GM10266 (cell line): ENCODE measurements around the gene SLC26A8.
"Not testable (repeated sequence)": the region's sequence is repeated elsewhere in the genome, so short reads cannot be mapped to it uniquely, and the experiment has no call there.

Experiments used
- DNase-seq: peaks from one replicate; pipeline ENCODE4 v3.0.0; 2012; ENCODE audit errors: extremely low spot score
- TF ChIP-seq, protein P1 (sequence below): IDR thresholded peaks from 2 replicates; pipeline ENCODE4 v1.5.1; 2012; ENCODE audit warnings: mild to moderate bottlenecking, low read depth; ENCODE audit not compliant: control insufficient read depth, insufficient read depth; ENCODE audit errors: missing control alignments

Gene SLC26A8

GRCh38 chr6:35945650-35946025, 78.8 kb downstream of the SLC26A8 start:
- no peak for DNase-seq
- TF ChIP-seq, protein P1, sequence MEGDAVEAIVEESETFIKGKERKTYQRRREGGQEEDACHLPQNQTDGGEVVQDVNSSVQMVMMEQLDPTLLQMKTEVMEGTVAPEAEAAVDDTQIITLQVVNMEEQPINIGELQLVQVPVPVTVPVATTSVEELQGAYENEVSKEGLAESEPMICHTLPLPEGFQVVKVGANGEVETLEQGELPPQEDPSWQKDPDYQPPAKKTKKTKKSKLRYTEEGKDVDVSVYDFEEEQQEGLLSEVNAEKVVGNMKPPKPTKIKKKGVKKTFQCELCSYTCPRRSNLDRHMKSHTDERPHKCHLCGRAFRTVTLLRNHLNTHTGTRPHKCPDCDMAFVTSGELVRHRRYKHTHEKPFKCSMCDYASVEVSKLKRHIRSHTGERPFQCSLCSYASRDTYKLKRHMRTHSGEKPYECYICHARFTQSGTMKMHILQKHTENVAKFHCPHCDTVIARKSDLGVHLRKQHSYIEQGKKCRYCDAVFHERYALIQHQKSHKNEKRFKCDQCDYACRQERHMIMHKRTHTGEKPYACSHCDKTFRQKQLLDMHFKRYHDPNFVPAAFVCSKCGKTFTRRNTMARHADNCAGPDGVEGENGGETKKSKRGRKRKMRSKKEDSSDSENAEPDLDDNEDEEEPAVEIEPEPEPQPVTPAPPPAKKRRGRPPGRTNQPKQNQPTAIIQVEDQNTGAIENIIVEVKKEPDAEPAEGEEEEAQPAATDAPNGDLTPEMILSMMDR, result no peak

DNA sequence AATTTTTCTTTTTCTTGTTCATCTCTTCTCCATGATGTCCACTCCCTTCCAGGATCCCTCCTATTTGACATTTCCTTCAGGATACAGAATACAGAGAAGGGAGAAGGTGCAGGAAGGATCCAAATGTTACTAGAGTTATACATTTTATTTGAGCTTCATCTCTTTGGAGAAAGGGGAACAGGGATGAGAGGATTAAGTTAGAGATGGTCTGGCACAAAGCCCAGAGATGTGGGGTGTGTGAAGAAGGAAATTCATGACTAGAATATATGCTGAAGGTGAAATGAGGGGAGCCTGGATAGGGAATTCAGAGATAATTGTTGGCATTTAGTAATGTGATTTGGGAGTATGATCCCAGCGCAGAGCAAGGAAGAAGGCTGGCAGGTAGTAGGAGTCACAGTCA, 81.1 kb downstream of the SLC26A8 start:
- TF ChIP-seq, protein P1, result no peak
- no peak for DNase-seq

DNA sequence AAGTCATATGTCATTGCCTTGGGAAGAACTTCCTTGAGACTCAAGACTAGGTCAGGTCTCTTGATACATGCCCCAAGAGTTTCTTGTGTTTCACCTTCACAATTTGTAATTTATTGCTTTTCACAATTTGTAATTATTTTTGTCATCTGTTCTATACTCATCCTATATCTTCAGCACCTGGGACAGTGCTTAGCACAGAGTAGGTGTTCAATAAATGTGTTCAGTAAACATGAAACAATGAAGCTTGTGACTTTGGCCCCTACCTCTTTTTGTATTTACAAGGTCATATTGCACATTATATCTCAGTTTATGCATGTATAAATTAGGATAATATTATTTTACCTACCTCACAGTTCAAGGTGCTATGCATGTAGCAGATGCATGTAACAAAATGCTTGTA, 82.1 kb downstream of the SLC26A8 start:
- DNase-seq, result no peak
- TF ChIP-seq, protein P1, result no peak

GRCh38 chr6:35941170-35941569, 83.3 kb downstream of the SLC26A8 start:
- DNase-seq, result not testable (repeated sequence)

DNA sequence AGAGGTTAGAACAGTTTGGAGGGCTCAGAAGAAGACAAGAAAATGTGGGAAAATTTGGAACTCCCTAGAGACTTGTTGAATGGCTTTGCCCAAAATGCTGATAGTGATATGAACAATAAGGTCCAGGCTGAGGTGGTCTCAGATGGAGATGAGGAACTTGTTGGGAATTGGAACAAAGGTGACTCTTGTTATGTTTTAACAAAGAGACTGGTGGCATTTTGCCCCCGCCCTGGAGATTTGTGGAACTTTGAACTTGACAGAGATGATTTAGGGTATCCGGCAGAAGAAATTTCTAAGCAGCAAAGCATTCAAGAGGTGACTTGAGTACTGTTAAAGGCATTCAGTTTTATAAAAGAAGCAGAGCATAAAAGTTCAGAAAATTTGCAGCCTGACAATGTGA, 84.4 kb downstream of the SLC26A8 start:
- not testable (repeated sequence) for DNase-seq

DNA sequence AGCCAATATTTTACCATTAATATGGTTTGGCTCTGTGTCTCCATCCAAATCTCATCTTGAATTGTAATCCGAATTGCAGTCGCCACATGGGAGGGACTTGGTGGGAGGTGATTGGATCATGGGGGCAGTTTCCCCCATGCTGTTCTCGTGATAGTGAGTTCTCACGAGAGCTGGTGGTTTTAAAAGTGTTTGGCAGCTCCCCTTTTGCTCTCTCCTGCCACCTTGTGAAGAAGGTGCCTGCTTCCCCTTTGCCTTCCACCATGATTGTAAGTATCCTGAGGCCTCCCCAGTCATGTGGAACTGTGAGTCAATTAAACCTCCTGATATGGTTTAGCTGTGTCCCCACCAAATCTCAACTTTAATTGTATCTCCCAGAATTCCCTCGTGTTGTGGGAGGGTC, 85.2 kb downstream of the SLC26A8 start:
- not testable (repeated sequence) for DNase-seq

DNA sequence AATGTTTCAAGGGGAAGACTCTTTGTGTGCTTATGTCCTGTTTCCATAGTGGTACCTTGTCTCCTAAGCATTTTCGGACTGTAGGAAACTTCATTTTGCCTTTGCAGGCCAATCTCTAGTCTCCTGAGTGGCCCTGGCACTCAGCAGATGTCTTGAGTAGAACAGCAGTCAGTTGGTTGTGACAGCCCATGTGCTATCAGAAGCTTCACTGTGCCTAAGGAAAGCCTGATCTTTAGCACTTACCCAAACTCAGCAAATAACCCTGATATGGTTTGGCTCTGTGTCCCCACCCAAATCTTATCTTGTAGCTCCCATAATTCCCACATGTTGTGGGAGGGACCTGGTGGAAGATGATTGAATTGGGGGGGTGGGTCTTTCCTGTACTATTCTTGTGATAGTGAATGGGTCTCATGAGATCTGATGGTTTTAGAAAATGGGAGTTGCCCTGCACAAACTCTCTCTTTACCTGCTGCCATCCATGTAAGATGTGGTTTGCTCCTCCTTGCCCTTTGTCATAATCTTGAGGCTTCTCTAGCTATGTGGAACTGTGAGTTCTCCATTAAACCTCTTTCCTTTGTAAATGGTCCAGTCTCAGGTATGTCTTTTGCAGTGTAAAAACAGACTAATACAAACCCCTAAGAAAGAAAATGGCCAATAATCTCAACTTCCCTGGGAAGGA, 87.6 kb downstream of the SLC26A8 start:
- DNase-seq, result no peak
- TF ChIP-seq, protein P1, result no peak

DNA sequence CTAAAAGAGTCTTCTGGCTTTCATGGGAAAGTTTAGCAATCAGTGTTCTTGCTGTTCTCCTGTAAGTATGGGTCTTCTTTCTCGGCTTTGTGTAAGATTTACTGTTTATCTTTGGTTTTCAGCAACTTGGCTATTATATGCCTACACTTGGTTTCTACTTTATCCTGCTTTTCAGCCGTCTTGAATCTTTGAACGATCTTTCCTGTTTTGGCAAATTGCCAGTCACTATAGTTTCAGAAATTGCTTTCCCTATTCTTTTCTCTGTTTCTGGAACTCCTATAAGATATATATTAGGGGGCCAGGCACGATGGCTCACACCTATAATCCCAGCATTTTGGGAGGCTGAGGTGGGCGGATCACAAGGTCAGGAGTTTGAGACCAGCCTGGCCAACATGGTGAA, 89.0 kb downstream of the SLC26A8 start:
- DNase-seq, result no peak
- TF ChIP-seq, protein P1, result no peak

DNA sequence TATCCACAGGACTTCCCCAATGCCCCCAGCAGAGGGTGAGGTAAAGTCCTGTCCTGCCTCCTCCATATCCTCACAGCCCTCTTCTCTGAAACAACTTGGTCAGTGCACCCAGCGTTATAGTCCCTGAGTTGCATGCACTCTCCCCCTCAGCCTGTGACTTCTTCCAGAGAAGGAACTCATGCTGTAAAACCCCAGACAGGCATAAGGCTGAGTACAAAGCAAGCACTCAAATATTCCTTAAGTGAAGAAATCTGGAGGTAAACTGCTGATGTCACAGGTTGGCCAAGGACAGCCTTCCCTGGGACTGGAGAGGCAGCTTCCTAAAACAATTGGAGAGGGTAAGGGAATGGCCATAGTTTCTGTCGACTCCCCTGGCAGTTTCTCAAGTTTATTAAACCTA, 90.6 kb downstream of the SLC26A8 start:
- TF ChIP-seq, protein P1, result no peak
- DNase-seq, result no peak

GRCh38 chr6:35931873-35932272, 92.6 kb downstream of the SLC26A8 start:
- DNase-seq, result not testable (repeated sequence)
